ENCODE results near the gene PTK7.

Gene PTK7

GRCh38 chr6:43189776-43190304, 113.7 kb downstream of the PTK7 start:
- no peak for ATAC-seq

GRCh38 chr6:43192911-43193310, 116.8 kb downstream of the PTK7 start:
- ATAC-seq, result no peak

More at GRCh38 chr6:43189776-43190304, 113.7 kb downstream of the PTK7 start:
- TF ChIP-seq ZC3H10 (CRISPR knock-in tag; IDR thresholded peaks at IDR 0.05) (no peak), ZNF8 (CRISPR knock-in tag; IDR thresholded peaks at IDR 0.05) (no peak), ISL1 (CRISPR knock-in tag; IDR thresholded peaks at IDR 0.05) (no peak), ZFP30 (CRISPR knock-in tag; IDR thresholded peaks at IDR 0.05) (no peak)

GRCh38 chr6:43193929-43194328, 117.8 kb downstream of the PTK7 start:
- TF ChIP-seq ISL1 (CRISPR knock-in tag; IDR thresholded peaks at IDR 0.05) (no peak), BACH2 (CRISPR knock-in tag; IDR thresholded peaks at IDR 0.05; ENCODE audit: borderline replicate concordance) (no peak), POU6F1 (CRISPR knock-in tag; IDR thresholded peaks at IDR 0.05; ENCODE audit: borderline replicate concordance, low read depth) (no peak), PPARA (CRISPR knock-in tag; IDR thresholded peaks at IDR 0.05; ENCODE audit: borderline replicate concordance) (no peak), TSHZ2 (CRISPR knock-in tag; IDR thresholded peaks at IDR 0.05) (no peak), ZNF565 (CRISPR knock-in tag; conservative IDR thresholded peaks at IDR 0.05; ENCODE audit: low read depth) (no peak), RARB (CRISPR knock-in tag; IDR thresholded peaks at IDR 0.05) (no peak), TOX (CRISPR knock-in tag; IDR thresholded peaks at IDR 0.05; ENCODE audit: borderline replicate concordance) (no peak), ZFP30 (CRISPR knock-in tag; IDR thresholded peaks at IDR 0.05) (no peak), ZNF70 (CRISPR knock-in tag; IDR thresholded peaks at IDR 0.05) (no peak), ESRRG (CRISPR knock-in tag; IDR thresholded peaks at IDR 0.05) (no peak), ARNTL (CRISPR knock-in tag; IDR thresholded peaks at IDR 0.05; ENCODE audit: borderline replicate concordance, low read depth) (no peak), CSRNP3 (CRISPR knock-in tag; IDR thresholded peaks at IDR 0.05) (no peak), TCF4 (CRISPR knock-in tag; IDR thresholded peaks at IDR 0.05; ENCODE audit: borderline replicate concordance) (no peak), ZC3H10 (CRISPR knock-in tag; IDR thresholded peaks at IDR 0.05) (no peak), CREB5 (CRISPR knock-in tag; IDR thresholded peaks at IDR 0.05; ENCODE audit: low read depth) (no peak)
- no peak for ATAC-seq

More at GRCh38 chr6:43192911-43193310, 116.8 kb downstream of the PTK7 start:
- TF ChIP-seq BACH2 (CRISPR knock-in tag; IDR thresholded peaks at IDR 0.05; ENCODE audit: borderline replicate concordance), result no peak
- TF ChIP-seq CSDC2 (CRISPR knock-in tag; IDR thresholded peaks at IDR 0.05), result no peak
- no peak for TF ChIP-seq SNAI2 (CRISPR knock-in tag; IDR thresholded peaks at IDR 0.05)

GRCh38 chr6:43196337-43196736, 120.2 kb downstream of the PTK7 start:
- TF ChIP-seq ZNF8 (CRISPR knock-in tag; IDR thresholded peaks at IDR 0.05), result no peak
- no peak for TF ChIP-seq RARB (CRISPR knock-in tag; IDR thresholded peaks at IDR 0.05)
- TF ChIP-seq TOX (CRISPR knock-in tag; IDR thresholded peaks at IDR 0.05; ENCODE audit: borderline replicate concordance), result no peak
- TF ChIP-seq ARNTL (CRISPR knock-in tag; IDR thresholded peaks at IDR 0.05; ENCODE audit: borderline replicate concordance, low read depth), result no peak
- no peak for TF ChIP-seq OSR1 (CRISPR knock-in tag; IDR thresholded peaks at IDR 0.05)
- TF ChIP-seq PATZ1 (CRISPR knock-in tag; IDR thresholded peaks at IDR 0.05; ENCODE audit: borderline replicate concordance), result no peak
- no peak for TF ChIP-seq CSRNP3 (CRISPR knock-in tag; IDR thresholded peaks at IDR 0.05)
- TF ChIP-seq ISL1 (CRISPR knock-in tag; IDR thresholded peaks at IDR 0.05), result no peak
- TF ChIP-seq SNAI2 (CRISPR knock-in tag; IDR thresholded peaks at IDR 0.05), result no peak
- TF ChIP-seq PPARA (CRISPR knock-in tag; IDR thresholded peaks at IDR 0.05; ENCODE audit: borderline replicate concordance), result no peak
- no peak for TF ChIP-seq TCF4 (CRISPR knock-in tag; IDR thresholded peaks at IDR 0.05; ENCODE audit: borderline replicate concordance)
- no peak for TF ChIP-seq ZFP30 (CRISPR knock-in tag; IDR thresholded peaks at IDR 0.05)
- TF ChIP-seq CSDC2 (CRISPR knock-in tag; IDR thresholded peaks at IDR 0.05), result no peak
- no peak for TF ChIP-seq ESRRG (CRISPR knock-in tag; IDR thresholded peaks at IDR 0.05)
- no peak for TF ChIP-seq CREB5 (CRISPR knock-in tag; IDR thresholded peaks at IDR 0.05; ENCODE audit: low read depth)
- TF ChIP-seq GLIS3 (CRISPR knock-in tag; IDR thresholded peaks at IDR 0.05), result no peak
- no peak for TF ChIP-seq ZFP3 (CRISPR knock-in tag; IDR thresholded peaks at IDR 0.05)
- ATAC-seq, result no peak

All from SK-N-SH treated with all-trans-retinoic acid at 6 μM for 48 hours (cell line).